Measurements from ENCODE around the gene PEX26. TPM values are rescaled to one million over a fixed set of nuclear protein-coding genes. Genes with fewer than 3 reads are reported as not detected.
A peak's percentile ranks its signal among the peaks of the same experiment; 100 is the strongest.

PEX26 gene
- total and polyA plus RNA-seq, 2 of the 13 experiments (the other 11 are each of a cell fraction or from before 2014, with no cell fraction given), result 10.6 to 25.1 TPM

DNA sequence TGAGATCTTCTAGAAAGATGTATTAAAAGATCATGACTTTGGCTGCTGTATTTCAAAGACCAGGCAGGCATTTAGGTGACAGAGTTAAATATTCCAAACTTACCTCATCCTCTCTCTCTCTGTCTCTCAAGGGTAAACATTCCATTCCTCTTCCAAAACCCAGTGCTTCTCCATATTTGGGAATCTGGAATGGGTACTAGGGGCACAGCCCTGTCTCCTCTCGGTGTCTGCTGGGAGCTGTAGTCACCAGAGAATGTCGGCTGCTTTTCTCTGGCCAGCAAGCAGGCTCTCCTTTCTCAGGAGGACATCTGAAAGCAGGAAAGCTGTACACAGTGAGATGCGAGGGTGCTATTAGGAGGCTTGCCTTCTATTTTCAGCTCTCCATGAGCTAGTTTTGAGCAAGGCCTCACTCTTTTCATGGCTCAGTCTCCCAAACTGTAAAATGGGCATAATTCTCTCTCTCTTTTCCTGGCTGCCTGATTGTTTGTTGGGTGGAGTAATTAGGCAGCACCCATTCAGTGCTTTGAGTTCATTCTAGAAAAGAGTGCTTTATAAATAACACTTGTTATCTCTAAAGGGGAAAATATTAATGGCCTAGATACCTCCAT is 9.3 kb upstream of the PEX26 start (continued):
- TF ChIP-seq RNF219 (CRISPR knock-in tag; IDR thresholded peaks at IDR 0.05) (no peak), ERF (CRISPR knock-in tag; IDR thresholded peaks at IDR 0.05) (no peak), HNF1B (CRISPR knock-in tag; IDR thresholded peaks at IDR 0.05) (no peak), ZNF124 (CRISPR knock-in tag; IDR thresholded peaks at IDR 0.05) (no peak), SRF (IDR thresholded peaks at IDR 0.05; ENCODE audit: low read depth, low read length) (peak; percentile 89), FOXA1 (IDR thresholded peaks at IDR 0.05) (no peak), FOXA1 (CRISPR knock-in tag; IDR thresholded peaks at IDR 0.05) (no peak), UBTF (CRISPR knock-in tag; IDR thresholded peaks at IDR 0.05) (0 out of 2 replicates have a peak, but pooled peaks have one; percentile 9), NBN (conservative IDR thresholded peaks at IDR 0.05) (no peak), ZNF530 (CRISPR knock-in tag; IDR thresholded peaks at IDR 0.05; ENCODE audit: low read depth) (no peak)
